ENCODE measurements around the gene IER2.

- TF ChIP-seq CTCF (IDR thresholded peaks at IDR 0.05; ENCODE audit: insufficient read depth, low read length, poor library complexity, severe bottlenecking) (no peak), EZH2phosphoT487 (conservative IDR thresholded peaks at IDR 0.05; ENCODE audit: low read length) (no peak)
These were observed 16.9 kb upstream of the IER2 start for GRCh38 chr19:13133241-13133870.
